Measurements from ENCODE around the gene ACADL.
"Not testable (repeated sequence)": the region's sequence is repeated elsewhere in the genome, so short reads cannot be mapped to it uniquely, and the experiment has no call there.

ACADL gene

GRCh38 chr2:210199854-210200253 lies 25.4 kb downstream of the ACADL start:
- no peak for DNase-seq

GRCh38 chr2:210199186-210199765 lies 26.0 kb downstream of the ACADL start:
- DNase-seq: no peak

- no peak for DNase-seq
Observed at GRCh38 chr2:210198326-210198725, 26.9 kb downstream of the ACADL start.

- no peak for DNase-seq
Observed at GRCh38 chr2:210197720-210198119, 27.5 kb downstream of the ACADL start.

- DNase-seq: no peak
Observed at GRCh38 chr2:210195101-210195852, 30.0 kb downstream of the ACADL start.

- no peak for DNase-seq
Observed at GRCh38 chr2:210190345-210190744, 34.9 kb downstream of the ACADL start.

GRCh38 chr2:210189452-210190138 lies 35.7 kb downstream of the ACADL start:
- DNase-seq: no peak

- DNase-seq: no peak
Observed at GRCh38 chr2:210188755-210189154, 36.5 kb downstream of the ACADL start.

GRCh38 chr2:210188190-210188589 lies 37.1 kb downstream of the ACADL start:
- no peak for DNase-seq

- DNase-seq: not testable (repeated sequence)
Observed at GRCh38 chr2:210183936-210184335, 41.3 kb downstream of the ACADL start.

GRCh38 chr2:210181606-210182088 lies 43.6 kb downstream of the ACADL start:
- DNase-seq: not testable (repeated sequence)

- DNase-seq: not testable (repeated sequence)
Observed at GRCh38 chr2:210181033-210181605, 44.1 kb downstream of the ACADL start.

- DNase-seq: no peak
Observed at GRCh38 chr2:210180477-210180876, 44.8 kb downstream of the ACADL start.

GRCh38 chr2:210179351-210179990 lies 45.8 kb downstream of the ACADL start:
- no peak for DNase-seq

GRCh38 chr2:210177769-210178168 lies 47.5 kb downstream of the ACADL start:
- no peak for DNase-seq

GRCh38 chr2:210177115-210177514 lies 48.1 kb downstream of the ACADL start:
- not testable (repeated sequence) for DNase-seq

GRCh38 chr2:210174086-210174485 lies 51.2 kb downstream of the ACADL start:
- DNase-seq: no peak

GRCh38 chr2:210172219-210172575 lies 53.0 kb downstream of the ACADL start:
- no peak for DNase-seq

GRCh38 chr2:210171309-210172218 lies 53.7 kb downstream of the ACADL start, which contains the start of gene KANSL1L:
KANSL1L (minus strand) TSS chr2:210171409; CDS start chr2:210154582, 16,827 bp downstream.
- DNase-seq: peak; percentile 99

- peak; percentile 98 for DNase-seq
Observed at GRCh38 chr2:210170446-210171303, 54.6 kb downstream of the ACADL start.

- no peak for DNase-seq
Observed at GRCh38 chr2:210170196-210170445, 55.1 kb downstream of the ACADL start.

Measured in stimulated activated CD8-positive, alpha-beta memory T cell treated with anti-CD3 and anti-CD28 coated beads, Interleukin-4, amount 100 ng/mL, for 48 hours (primary cell).